Spleen (tissue), 7 donors: ENCODE measurements around the gene CCDC122.

Experiments used
- CTCF ChIP-seq, 11 experiments: fragments of 200-600 bp in 7 of 11; fragments of 450-650 bp in 4 of 11; sonication (generic) in 4 of 11; IDR thresholded peaks in 8 of 11; conservative IDR thresholded peaks in 3 of 11; 1 replicate in 7 of 11; 2 replicates in 4 of 11; pipeline versions ENCODE4 v1.4.0 to v1.8.0; 2016 to 2021; ENCODE audit warnings: antibody characterized with exemption in 11 of 11, inconsistent platforms in 4 of 11, mild to moderate bottlenecking in 1 of 11
- POLR2A ChIP-seq, 3 donors: fragments of 450-650 bp; IDR thresholded peaks; one replicate each; pipeline ENCODE4 v1.5.1; 2017; ENCODE audit warnings: antibody characterized with exemption in 3 of 3, mild to moderate bottlenecking in 1 of 3
- POLR2AphosphoS5 ChIP-seq, 3 donors: sonication (generic); formaldehyde crosslinking; IDR thresholded peaks; one replicate each; pipeline ENCODE4 v1.5.1; 2017; ENCODE audit warnings: antibody characterized with exemption in 3 of 3
- donor health status: DM: no; HTN: no; CAD: no; lungs with moderate emphysema.
- donor health status: DM: no; HTN: no; CAD: no.
- donor health status: DM: no; HTN: no; CAD: no.

- TF ChIP-seq CTCF (IDR thresholded peaks at IDR 0.05 in 8 of 11, conservative IDR thresholded peaks at IDR 0.05 in 3 of 11), result peak in 10 of 11 experiments; percentile 37 to 77 (median 65)
- no peak for TF ChIP-seq POLR2A (IDR thresholded peaks at IDR 0.05)
- TF ChIP-seq POLR2AphosphoS5 (IDR thresholded peaks at IDR 0.05), result no peak
These were observed 4.9 kb downstream of the CCDC122 start for GRCh38 chr13:43874504-43875092.
